Activated CD4-positive, alpha-beta T cell treated with anti-CD3 and anti-CD28 coated beads, Interleukin-2, amount 10 ng/mL, durations not matched to agents 7 days and 5 days (primary cell): ENCODE results near the gene MAPK12. TPM values are rescaled to one million over a fixed set of nuclear protein-coding genes. Genes with fewer than 3 reads are reported as not detected.

Experiments
- CTCF ChIA-PET: fragments of 350-600 bp; sonication (Branson Sonifier 250); formaldehyde crosslinking; loops from one replicate; lab custom pipeline; 2021; ENCODE audit warnings: antibody characterized with exemption; lab: Charles Lee
- POLR2A ChIA-PET: fragments of 350-600 bp; sonication (Branson Sonifier 250); formaldehyde crosslinking; loops from one replicate; lab custom pipeline; 2021; ENCODE audit warnings: antibody characterized with exemption; lab: Charles Lee
- DNase-seq: peaks from one replicate; pipeline ENCODE4 v3.0.0-alpha.2; 2020
- H3K27ac Mint-ChIP-seq: one replicate; pipeline ENCODE4 v1.8.0; 2021; ENCODE audit warnings: mild to moderate bottlenecking, moderate library complexity, mixed read lengths
- H3K27me3 Mint-ChIP-seq: one replicate; pipeline ENCODE4 v1.8.0; 2021; ENCODE audit warnings: mixed read lengths
- H3K36me3 Mint-ChIP-seq: one replicate; pipeline ENCODE4 v1.8.0; 2021; ENCODE audit warnings: low read depth, mixed read lengths
- H3K4me1 Mint-ChIP-seq: one replicate; pipeline ENCODE4 v1.8.0; 2021; ENCODE audit warnings: mixed read lengths
- H3K4me3 Mint-ChIP-seq: one replicate; pipeline ENCODE4 v1.8.0; 2021; ENCODE audit warnings: mild to moderate bottlenecking, moderate library complexity, mixed read lengths
- H3K9me3 Mint-ChIP-seq: one replicate; pipeline ENCODE4 v1.8.0; 2021; ENCODE audit warnings: mixed read lengths
- total RNA-seq, 2 experiments: library from RNA; stranded (reverse); gene quantifications; one replicate each; pipeline ENCODE4 v1.2.3, GENCODE V29; 2021

Gene MAPK12
- total RNA-seq, 2 experiments from 2014 or later: 2.9 TPM

DNA sequence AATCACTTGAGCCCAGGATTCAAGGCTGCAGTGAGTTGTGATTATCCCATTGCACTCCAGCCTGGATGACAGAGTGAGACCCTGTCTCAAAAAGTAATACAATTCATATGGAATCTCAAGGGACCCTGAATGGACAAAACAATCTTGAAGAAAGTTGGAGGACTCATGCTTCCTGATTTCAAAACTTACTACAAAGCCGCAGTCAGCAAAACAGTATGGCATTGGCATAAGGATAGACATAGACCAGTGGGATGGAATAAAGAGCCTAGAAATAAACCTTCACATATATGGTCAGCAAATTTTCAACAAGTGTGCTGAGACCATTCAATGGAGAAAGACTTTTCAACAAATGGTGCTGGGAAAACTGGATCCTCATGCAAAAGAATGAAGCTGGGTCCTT is 58.2 kb downstream of the MAPK12 start:
- CTCF ChIA-PET: no interaction called here
- Mint-ChIP-seq H3K36me3 (peaks cover 19% of the 10 kb centered on the region), H3K9me3 (no peaks in the 10 kb centered on the region), H3K27ac (no peak overlapping the region), H3K4me1 (peaks cover 28% of the 10 kb centered on the region), H3K27me3 (no peaks in the 10 kb centered on the region), H3K4me3 (no peak overlapping the region)
- POLR2A ChIA-PET: no interaction called here
- DNase-seq: no peak

Other genes with a start within 250 kb of the MAPK12 start
- gene IL17REL, start 248.9 kb downstream of the MAPK12 start, total RNA-seq: not detected
- gene TTLL8, start 203.4 kb downstream of the MAPK12 start, total RNA-seq: not detected
- under 1 TPM; 0.25 to 0.83 TPM for gene MLC1, start 176.3 kb downstream of the MAPK12 start, total RNA-seq
- gene MOV10L1, start 171.7 kb downstream of the MAPK12 start, total RNA-seq: not detected
- gene PANX2, start 91.0 kb downstream of the MAPK12 start, total RNA-seq: under 1 TPM; 0.10 TPM
- gene TRABD, start 75.8 kb downstream of the MAPK12 start, total RNA-seq: 100 to 1,000 TPM; 112 to 138 TPM
- 10 to 100 TPM; 17.4 to 25.5 TPM for gene SELENOO, start 60.7 kb downstream of the MAPK12 start, total RNA-seq
- gene TUBGCP6, start 16.7 kb downstream of the MAPK12 start, total RNA-seq: 10 to 100 TPM; 62.9 to 71.4 TPM
- gene HDAC10, start 10.4 kb downstream of the MAPK12 start, total RNA-seq: 10 to 100 TPM; 68.3 to 93.6 TPM
- gene MAPK11, start 8.7 kb upstream of the MAPK12 start, total RNA-seq: 10 to 100 TPM; 10.7 to 12.6 TPM
- gene PLXNB2, start 46.0 kb upstream of the MAPK12 start, total RNA-seq: 10 to 100 TPM; 10.7 to 11.1 TPM
- 1 to 10 TPM; 3.1 to 3.6 TPM for gene DENND6B, start 65.3 kb upstream of the MAPK12 start, total RNA-seq
- 10 to 100 TPM; 55.6 to 67.6 TPM for gene PPP6R2, start 81.6 kb upstream of the MAPK12 start, total RNA-seq
- 100 to 1,000 TPM; 211 to 224 TPM for gene SBF1, start 213.4 kb upstream of the MAPK12 start, total RNA-seq
- 1 to 10 TPM; 3.7 to 4.1 TPM for gene ADM2, start 219.9 kb upstream of the MAPK12 start, total RNA-seq
- under 1 TPM in 1 of 2 experiments, not detected in 1; 0.23 TPM for gene MIOX, start 225.2 kb upstream of the MAPK12 start, total RNA-seq
- 100 to 1,000 TPM; 130 to 139 TPM for gene LMF2, start 246.0 kb upstream of the MAPK12 start, total RNA-seq
- gene NCAPH2, start 246.5 kb upstream of the MAPK12 start, total RNA-seq: 100 to 1,000 TPM; 110 to 133 TPM